Small intestine (tissue), 7 donors: ENCODE data around the gene ADGRL1. TPM values are rescaled to one million over a fixed set of nuclear protein-coding genes. Genes with fewer than 3 reads are reported as not detected.

Experiments
- DNase-seq, 2 donors: peaks; one replicate each; pipeline versions ENCODE4 v3.0.0 to v3.0.0-alpha.2; 2013
- FAIRE-seq: peaks from 2 replicates; lab custom pipeline; 2012; peaks lifted over from hg19 to GRCh38; lab: Jason Lieb, UNC
- H3K27ac ChIP-seq, 3 donors: one replicate each; pipeline ENCODE4 v1.5.1; 2013; ENCODE audit warnings: low read length in 2 of 3, mild to moderate bottlenecking in 2 of 3, control low read depth in 1 of 3, inconsistent platforms in 1 of 3, low read depth in 1 of 3, moderate library complexity in 1 of 3
- H3K27me3 ChIP-seq, 3 donors: one replicate each; pipeline ENCODE4 v1.6.1; 2013; ENCODE audit warnings: low read length in 3 of 3, inconsistent platforms in 1 of 3; ENCODE audit not compliant: control insufficient read depth in 3 of 3, insufficient read depth in 3 of 3
- H3K36me3 ChIP-seq, 3 donors: one replicate each; pipeline ENCODE4 v1.6.1; 2013; ENCODE audit warnings: low read length in 3 of 3, inconsistent platforms in 1 of 3, low read depth in 1 of 3, mild to moderate bottlenecking in 1 of 3, moderate library complexity in 1 of 3; ENCODE audit not compliant: control insufficient read depth in 3 of 3, insufficient read depth in 2 of 3
- H3K4me1 ChIP-seq, 3 donors: one replicate each; pipeline ENCODE4 v1.6.1; 2013; ENCODE audit warnings: low read length in 2 of 3, inconsistent platforms in 1 of 3, low read depth in 1 of 3, mild to moderate bottlenecking in 1 of 3, moderate library complexity in 1 of 3; ENCODE audit not compliant: control insufficient read depth in 3 of 3, insufficient read depth in 2 of 3
- H3K4me3 ChIP-seq, 3 donors: one replicate each; pipeline ENCODE4 v1.5.1; 2013; ENCODE audit warnings: low read length in 3 of 3, control low read depth in 1 of 3, inconsistent platforms in 1 of 3, low read depth in 1 of 3, mild to moderate bottlenecking in 1 of 3, moderate library complexity in 1 of 3
- H3K9me3 ChIP-seq, 2 donors: one replicate each; pipeline ENCODE4 v1.6.1; 2013; ENCODE audit warnings: low read depth in 1 of 2, low read length in 1 of 2; ENCODE audit not compliant: control insufficient read depth in 2 of 2, insufficient read depth in 1 of 2
- WGBS, 3 donors: extraction: QIAGEN DNeasy Blood & Tissue Kit; methylation state at CpG; one replicate each; pipeline ENCODE4 v1.1.7; 2013; 5-methylcytosine and 5-hydroxymethylcytosine counted together
- polyA plus RNA-seq, 4 donors: library from polyadenylated mRNA; stranded (reverse) in 3 of 4; unstranded in 1 of 4; fragments of 200-250 nt in 3 of 4; fragments of 120-200 nt in 1 of 4; gene quantifications; one replicate each; pipeline versions ENCODE4 v1.2.1 to v1.2.3, GENCODE V29; 2013
- donor health status: healthy with polysubstance abuse.
- donor health status: control.
- donor health status: control.
- donor health status: Bipolar disorder and iron deficiency.
- donor health status: healthy.

The ADGRL1 gene
- polyA plus RNA-seq, 4 donors, result 11.1 to 22.7 (median 15.7) TPM

DNA sequence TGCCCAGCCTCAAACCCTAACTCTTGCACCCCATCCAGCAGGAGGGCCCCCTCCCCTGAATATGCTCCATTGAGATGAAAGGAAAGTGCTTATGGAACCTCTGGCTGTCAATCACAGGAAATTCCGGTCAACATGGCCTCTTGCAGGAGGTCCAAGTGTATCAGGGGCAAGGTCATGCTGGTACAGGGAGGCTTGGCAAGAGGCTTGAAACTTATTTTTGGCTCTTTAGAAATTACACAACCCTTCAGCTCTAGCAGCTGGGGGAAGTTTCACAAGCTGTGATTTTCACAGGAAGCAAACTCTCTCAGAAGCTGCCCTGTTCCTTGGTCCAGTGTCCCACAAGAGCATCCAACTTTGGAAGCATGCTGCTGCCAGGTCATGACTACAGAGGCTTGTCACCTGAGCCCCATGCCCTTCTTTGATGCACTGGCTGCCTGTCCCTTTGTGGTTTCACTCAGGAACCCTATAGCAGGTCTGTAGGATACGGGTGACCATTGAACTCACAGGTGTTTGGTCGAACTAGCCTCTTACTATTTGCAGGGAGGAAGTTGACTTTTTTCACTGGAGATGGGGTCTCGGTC is 78.0 kb downstream of the ADGRL1 start:
- Histone ChIP-seq H3K4me1 (no peaks in the 10 kb centered on the region), H3K4me3 (no peak overlapping the region), H3K9me3 (no peaks in the 10 kb centered on the region), H3K36me3 (peaks cover 0 to 25% (median 0%) of the 10 kb centered on the region in 3 donors), H3K27ac (no peak overlapping the region), H3K27me3 (no peaks in the 10 kb centered on the region)
- DNase-seq (no peak), FAIRE-seq (no peak)
- WGBS, 3 donors, result 71 to 81% (median 76%) methylated on average over 4 of the region's 4 CpGs

DNA sequence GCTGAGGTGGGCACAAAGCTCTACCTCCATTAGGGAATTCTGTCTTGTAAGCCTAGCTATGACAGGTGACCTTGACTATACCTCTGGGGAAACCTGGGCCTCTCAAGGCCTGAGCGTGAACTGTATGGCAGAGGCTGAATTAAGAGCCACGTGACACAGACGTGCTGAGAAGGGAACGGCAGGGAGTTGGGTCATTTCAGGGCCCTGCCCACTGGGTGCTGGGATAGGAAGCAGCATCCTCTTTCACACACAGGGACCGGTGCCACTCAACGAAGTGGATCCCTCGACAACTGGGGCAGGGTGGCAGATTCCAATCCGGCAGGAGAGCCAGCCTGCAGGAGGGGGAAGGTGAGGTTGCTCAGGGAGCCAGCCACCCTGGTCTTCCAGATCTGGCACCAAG is 78.8 kb downstream of the ADGRL1 start:
- Histone ChIP-seq H3K27ac (no peak overlapping the region), H3K36me3 (peaks cover 0 to 25% (median 0%) of the 10 kb centered on the region in 3 donors)
- 85 to 95% (median 87%) methylated on average over 8 of the region's 8 CpGs for WGBS, 3 donors

DNA sequence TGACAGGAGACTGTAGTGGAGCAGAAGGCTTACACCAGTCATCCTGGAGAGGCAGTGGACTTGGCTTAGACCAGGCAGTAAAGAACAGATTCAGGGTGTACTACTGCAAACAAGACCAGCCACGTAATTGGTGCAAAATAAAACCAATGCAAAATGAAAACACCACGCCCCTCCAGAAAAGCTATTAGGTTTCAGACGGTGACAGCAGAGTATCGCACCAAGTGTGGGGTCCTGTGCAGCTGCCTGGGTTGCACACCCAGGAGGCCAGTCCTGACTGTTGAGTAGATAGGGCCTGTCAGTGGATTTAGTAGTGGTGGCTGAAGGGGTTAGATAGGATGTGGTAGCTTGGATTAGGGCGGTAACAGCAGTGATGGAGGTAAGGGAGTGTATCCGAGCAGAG is 83.0 kb downstream of the ADGRL1 start:
- FAIRE-seq (no peak), DNase-seq (no peak)
- H3K27me3 ChIP-seq, result no peaks in the 10 kb centered on the region
- peaks cover 0 to 30% (median 0%) of the 10 kb centered on the region in 3 donors for H3K36me3 ChIP-seq
- H3K4me3 ChIP-seq, result no peak overlapping the region
- no peaks in the 10 kb centered on the region for H3K9me3 ChIP-seq
- 93 to 95% (median 93%) methylated on average over 6 of the region's 6 CpGs for WGBS, 3 donors
- peaks cover 2 to 17% (median 3%) of the 10 kb centered on the region in 3 donors for H3K4me1 ChIP-seq
- H3K27ac ChIP-seq, result no peak overlapping the region

More for the DNA sequence above, 78.8 kb downstream of the ADGRL1 start:
- Histone ChIP-seq H3K9me3 (no peaks in the 10 kb centered on the region), H3K4me1 (no peaks in the 10 kb centered on the region), H3K4me3 (no peak overlapping the region), H3K27me3 (no peaks in the 10 kb centered on the region)
- peak in 1 of 2 donors; percentile 52 for DNase-seq
- FAIRE-seq, result no peak

DNA sequence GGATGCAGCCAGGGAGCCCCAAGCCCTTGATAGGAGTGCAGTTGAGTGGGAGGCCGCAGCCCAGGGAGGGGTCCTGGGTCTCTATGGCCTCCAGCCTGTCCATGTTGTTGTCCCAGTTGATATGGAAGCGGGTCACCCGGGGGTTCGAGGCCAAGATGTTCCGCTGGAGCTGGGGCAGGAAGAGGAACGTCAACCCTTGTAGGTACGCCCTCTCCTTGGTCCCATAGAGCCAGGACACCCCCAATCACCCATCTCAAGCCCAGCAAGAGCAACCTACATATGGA is 85.5 kb downstream of the ADGRL1 start:
- H3K9me3 ChIP-seq, result no peaks in the 10 kb centered on the region
- H3K27me3 ChIP-seq, result no peaks in the 10 kb centered on the region
- FAIRE-seq (no peak), DNase-seq (no peak)
- H3K27ac ChIP-seq, result no peak overlapping the region
- WGBS, 3 donors, result 91 to 95% (median 95%) methylated on average over 7 of the region's 7 CpGs
- peaks cover 0 to 19% (median 0%) of the 10 kb centered on the region in 3 donors for H3K36me3 ChIP-seq
- H3K4me3 ChIP-seq, result no peak overlapping the region
- H3K4me1 ChIP-seq, result peaks cover 2 to 27% (median 9%) of the 10 kb centered on the region in 3 donors

DNA sequence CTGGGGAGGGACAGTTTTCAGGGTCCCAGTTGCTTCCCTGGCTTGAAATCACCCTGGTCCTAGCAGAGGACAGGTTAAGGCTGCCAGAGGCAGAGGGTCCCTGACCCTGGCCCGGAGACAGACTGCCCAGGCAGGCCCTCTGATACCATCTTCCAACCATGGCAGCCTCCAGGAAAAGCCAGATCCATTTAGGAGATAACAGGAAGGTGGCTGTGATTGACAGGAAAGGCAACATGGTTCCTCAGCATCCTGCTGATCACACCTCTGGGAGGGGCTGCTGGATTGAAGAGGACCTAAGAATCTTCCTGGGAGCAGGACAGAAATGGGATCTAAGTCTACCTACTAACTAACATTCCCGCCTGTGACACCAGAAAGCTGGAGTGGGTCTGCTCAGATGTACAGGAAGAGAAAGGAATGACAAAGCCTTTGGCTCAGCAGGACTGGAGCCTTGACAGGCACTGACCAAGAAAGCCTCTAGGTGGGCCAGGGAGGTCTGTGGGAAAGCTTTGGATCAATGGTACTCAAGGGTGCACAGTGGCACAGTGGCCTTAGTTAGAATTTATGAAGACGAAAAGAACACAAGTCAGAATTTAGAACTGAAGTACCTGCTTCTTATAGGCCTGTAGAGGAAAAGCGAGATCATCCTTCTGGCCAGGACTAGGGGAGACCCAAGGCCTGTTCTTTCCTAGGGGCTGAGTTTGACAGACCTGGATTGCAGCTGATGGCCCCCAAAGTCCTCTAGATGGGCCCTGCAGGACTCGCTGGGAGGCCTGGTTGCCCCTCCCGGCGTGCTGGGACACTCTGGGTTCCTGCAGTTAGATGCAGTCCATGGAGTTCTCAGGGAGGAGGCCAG is 86.1 kb downstream of the ADGRL1 start:
- Histone ChIP-seq H3K4me3 (no peak overlapping the region), H3K27me3 (no peaks in the 10 kb centered on the region), H3K27ac (peak overlapping the region in 2 of 3 donors; percentile 61 to 98), H3K4me1 (peaks cover 2 to 27% (median 10%) of the 10 kb centered on the region in 3 donors), H3K9me3 (no peaks in the 10 kb centered on the region), H3K36me3 (peaks cover 0 to 16% (median 0%) of the 10 kb centered on the region in 3 donors)
- WGBS, 3 donors, result 84 to 89% (median 86%) methylated on average over 7 of the region's 7 CpGs
- no peak for FAIRE-seq
- no peak for DNase-seq

DNA sequence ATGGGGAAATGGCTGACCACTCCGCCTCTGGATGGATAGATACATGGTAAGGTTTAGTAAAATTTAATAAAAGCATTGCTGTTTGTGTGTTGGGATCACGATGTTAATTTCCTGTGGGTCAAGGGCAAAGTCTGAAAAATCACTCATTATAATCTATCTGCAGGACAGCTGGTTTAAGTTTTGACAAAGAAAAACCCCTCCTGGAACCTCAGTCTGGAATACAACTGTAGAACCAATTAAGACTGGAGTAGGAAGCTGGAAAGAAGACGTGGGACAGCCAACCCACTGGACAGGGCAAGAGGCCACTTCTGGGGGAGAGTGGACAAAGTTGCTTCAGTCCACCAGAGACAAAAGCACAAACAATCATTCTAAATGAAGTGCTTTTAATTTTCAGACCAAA is 86.8 kb downstream of the ADGRL1 start:
- H3K4me1 ChIP-seq, result peaks cover 2 to 27% (median 13%) of the 10 kb centered on the region in 3 donors
- no peaks in the 10 kb centered on the region for H3K9me3 ChIP-seq
- FAIRE-seq (no peak), DNase-seq (no peak)
- WGBS, 3 donors, result 26 to 47% (median 40%) methylated on average over 3 of the region's 3 CpGs
- no peaks in the 10 kb centered on the region for H3K27me3 ChIP-seq
- H3K4me3 ChIP-seq, result peak overlapping the region in 1 of 3 donors; percentile 56
- H3K27ac ChIP-seq, result peak overlapping the region; percentile 98 to 99 (median 98)
- H3K36me3 ChIP-seq, result peaks cover 0 to 14% (median 0%) of the 10 kb centered on the region in 3 donors

DNA sequence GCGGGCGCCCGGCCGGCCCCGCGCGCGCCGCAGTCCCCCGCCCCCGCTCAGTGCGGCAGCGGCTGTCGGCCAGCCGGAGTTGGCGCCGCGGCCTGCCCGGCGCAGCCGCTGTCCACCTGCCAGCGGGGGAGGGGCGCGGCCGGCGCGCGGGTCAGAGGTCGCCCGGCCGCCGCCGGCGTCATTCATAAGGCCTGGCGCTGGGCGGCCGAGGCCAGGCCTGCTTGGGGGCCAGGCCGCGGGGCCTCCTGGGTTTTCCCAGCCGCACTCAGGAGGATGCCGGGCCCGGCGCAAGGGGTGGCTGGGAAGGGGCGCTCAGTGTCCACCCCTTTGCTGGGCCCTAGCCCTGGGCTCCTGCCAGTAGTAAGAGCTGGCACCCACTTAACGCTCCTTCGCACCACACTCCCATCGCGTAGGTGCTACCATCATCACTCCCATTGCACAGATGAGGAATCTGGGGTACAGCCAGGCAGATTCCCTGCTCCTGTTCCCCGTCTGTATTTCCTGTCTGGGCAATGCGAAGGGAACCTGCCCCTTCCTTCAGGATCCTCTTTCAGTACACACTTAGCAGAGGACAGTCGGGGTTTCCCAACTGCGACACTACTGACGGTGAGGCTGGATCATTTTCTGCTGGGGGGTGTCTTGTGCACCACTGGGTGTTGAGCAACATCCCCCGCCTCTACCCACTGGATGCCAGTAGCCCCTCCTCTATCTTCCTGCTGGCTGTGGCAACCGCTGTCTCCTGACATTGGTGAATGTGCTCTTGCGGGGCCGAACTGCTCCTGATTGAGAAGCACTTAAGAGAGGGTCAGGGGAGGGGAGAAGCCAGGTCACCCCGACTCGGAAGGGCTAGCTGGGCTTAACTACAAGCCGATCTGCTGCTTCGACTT is 87.6 kb downstream of the ADGRL1 start:
- DNase-seq (peak; percentile 51 to 72), FAIRE-seq (no peak)
- peaks cover 2 to 30% (median 14%) of the 10 kb centered on the region in 3 donors for H3K4me1 ChIP-seq
- H3K4me3 ChIP-seq, result peak overlapping the region; percentile 39 to 57 (median 56)
- H3K27ac ChIP-seq, result peak overlapping the region; percentile 98 to 99 (median 98)
- WGBS, 3 donors, result 2 to 12% (median 3%) methylated on average over 24 to 61 of the region's 61 CpGs
- H3K27me3 ChIP-seq, result no peaks in the 10 kb centered on the region
- peaks cover 0 to 11% (median 0%) of the 10 kb centered on the region in 3 donors for H3K36me3 ChIP-seq
- H3K9me3 ChIP-seq, result no peaks in the 10 kb centered on the region

DNA sequence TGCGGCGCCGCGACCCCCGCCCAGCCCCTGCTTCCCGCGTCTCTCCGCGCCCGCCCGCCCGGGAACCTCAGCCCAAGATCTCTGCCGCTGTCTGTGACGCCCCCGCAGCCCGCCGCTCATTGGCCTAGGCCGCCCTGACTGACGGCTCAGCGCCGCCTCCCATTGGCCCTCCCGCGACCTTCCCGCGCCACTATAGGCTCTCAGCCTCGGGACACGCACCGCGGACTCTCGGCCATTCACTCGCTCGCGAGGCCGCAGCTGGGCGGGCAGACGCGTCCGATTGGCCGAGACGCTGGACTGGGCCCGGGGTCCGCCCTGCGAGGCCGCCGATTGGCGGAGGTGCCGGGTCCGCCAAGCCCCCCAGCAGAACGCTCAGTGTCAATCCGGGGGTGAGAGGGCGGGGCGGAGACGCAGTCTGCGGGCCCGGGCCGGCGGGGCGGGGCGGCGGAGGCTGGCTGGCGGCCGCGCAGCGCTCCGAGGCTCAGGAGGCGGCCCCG is 88.3 kb downstream of the ADGRL1 start, which contains the start of gene PRKACA:
TSS of gene PRKACA (minus strand) at position 95 of the 497 bp plus-strand sequence. CDS start 215 bp downstream, outside the sequence.
- peak within 1 kb of the TSS; percentile 98 to 99 (median 98) for H3K27ac ChIP-seq
- peak within 1 kb of the TSS; percentile 87 to 93 (median 92) for H3K4me3 ChIP-seq
- no peaks in the 10 kb centered on the region for H3K27me3 ChIP-seq
- DNase-seq (peak; percentile 99), FAIRE-seq (no peak)
- peaks cover 2 to 36% (median 19%) of the 10 kb centered on the region in 3 donors for H3K4me1 ChIP-seq
- H3K9me3 ChIP-seq, result no peaks in the 10 kb centered on the region
- WGBS, 3 donors, result 0% methylated on average over 34 to 67 of the region's 67 CpGs
- H3K36me3 ChIP-seq, result peaks cover 0 to 16% (median 0%) of the 10 kb centered on the region in 3 donors
